HG03066 (cell line): Measurements from ENCODE around the gene RPL38.

Experiments used
- ATAC-seq: cut with Tn5 transposase; IDR thresholded peaks from one replicate; pipeline ENCODE4 v1.9.1; 2021; ENCODE audit warnings: low read depth; ENCODE audit not compliant: unreplicated experiment

The RPL38 gene

DNA sequence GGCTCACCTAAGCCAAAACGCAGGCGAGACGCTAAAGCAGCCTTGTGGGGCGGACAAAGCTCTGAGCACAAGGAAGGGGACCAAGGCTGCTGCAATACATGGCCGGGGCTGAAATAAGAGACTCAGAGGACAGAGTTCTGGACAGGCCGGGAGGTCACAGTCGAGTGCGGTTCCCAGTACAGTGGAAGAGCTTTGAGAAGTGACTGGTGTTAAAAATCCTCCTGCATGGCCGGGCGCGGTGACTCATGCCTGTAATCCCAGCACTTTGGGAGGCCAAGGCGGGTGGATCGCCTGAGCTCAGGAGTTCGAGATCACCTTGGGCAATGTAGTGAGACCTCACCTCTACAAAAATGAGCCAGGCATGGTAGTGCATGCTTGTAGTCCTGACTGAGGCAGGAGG, 20.4 kb downstream of the RPL38 start:
- ATAC-seq, result no peak

GRCh38 chr17:74224959-74225725, 21.7 kb downstream of the RPL38 start:
- no peak for ATAC-seq

DNA sequence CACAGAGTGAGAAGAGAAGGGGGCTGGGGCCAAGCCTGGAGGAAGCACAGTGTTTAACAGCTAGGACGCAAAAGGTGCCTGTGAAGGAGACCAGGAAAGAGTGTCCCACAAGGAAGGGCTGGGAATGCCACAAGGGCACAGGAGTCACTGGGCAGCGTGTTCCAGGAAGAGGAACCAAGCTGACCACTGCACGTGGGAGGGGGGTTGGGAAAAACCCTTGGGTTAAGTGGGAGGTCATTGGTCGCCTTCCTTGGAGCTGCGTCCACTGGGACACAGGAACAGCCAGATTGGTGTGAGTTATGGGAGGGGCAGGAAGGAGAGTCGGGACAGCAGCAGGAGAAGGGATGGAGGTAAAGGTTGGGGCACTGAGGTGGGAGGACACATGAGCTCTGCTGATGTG, 22.8 kb downstream of the RPL38 start:
- no peak for ATAC-seq

DNA sequence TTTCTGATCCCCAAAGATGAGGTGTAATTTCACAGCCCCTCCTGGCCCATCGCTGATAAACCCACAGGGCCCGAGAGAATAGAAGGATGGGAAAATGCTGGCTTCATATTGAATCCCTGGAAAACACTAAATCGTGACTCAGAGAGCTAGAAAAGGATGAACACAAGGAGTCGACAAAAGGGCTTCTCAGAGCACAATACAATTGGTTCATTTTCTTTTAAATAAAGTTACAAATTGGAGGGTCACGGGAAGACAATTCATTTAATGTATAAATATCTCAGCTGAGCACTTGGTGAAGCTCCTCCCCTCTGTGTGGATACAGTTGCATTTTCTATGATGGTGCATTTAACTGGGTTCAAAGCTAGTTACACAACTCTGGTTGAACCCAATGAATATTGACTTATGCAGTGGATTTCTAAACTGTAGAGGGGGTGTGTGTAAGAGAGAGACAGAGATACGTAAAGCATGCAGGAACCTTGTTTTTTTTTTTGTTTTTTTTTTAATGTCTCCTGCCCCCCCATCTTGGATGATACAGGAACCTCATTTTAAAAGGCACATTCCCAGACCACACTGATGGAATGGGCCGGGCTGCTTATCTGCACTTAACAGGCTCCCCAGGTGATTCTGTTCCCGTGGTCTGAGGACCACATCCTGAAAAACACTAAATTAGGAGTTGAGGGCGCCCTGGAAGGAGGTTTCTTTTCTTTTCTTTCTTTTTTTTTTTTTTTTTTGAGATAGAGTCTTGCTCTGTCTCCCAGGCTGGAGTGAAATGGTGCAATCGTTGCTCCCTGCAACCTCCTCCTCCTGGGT, 24.0 kb downstream of the RPL38 start:
- no peak for ATAC-seq

DNA sequence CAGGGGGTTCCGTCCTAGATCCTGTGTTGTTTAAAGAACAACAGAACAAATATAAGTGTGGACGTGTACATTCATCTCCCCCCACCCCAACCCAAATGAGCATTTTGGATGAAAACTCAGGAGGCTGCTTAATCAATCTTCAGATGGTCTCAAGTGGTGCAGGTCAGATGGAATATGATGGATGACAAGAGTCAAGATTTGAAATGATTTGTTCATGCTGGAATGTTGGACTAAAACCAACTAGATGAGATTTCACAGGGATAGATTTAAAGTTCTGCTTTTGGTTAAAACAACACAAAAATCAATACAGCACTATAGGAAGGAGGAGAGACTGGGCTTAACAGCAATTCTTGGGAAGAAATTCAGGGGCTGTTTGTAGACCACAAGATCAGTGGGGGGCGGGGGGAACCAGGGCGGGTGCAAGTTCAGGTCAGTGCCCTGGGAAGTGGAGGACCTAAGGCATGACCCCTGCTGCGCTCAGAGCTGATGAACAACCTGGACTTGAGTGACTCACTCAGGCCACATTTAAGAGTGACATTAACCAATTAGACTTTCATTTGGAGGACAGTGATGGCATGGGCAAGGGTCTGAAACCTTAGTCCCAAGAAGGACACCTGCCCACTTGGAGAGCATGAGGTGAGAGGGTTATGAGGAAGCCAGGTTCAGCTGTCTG, 25.0 kb downstream of the RPL38 start:
- no peak for ATAC-seq

GRCh38 chr17:74230896-74231295, 27.4 kb downstream of the RPL38 start:
- ATAC-seq, result no peak

DNA sequence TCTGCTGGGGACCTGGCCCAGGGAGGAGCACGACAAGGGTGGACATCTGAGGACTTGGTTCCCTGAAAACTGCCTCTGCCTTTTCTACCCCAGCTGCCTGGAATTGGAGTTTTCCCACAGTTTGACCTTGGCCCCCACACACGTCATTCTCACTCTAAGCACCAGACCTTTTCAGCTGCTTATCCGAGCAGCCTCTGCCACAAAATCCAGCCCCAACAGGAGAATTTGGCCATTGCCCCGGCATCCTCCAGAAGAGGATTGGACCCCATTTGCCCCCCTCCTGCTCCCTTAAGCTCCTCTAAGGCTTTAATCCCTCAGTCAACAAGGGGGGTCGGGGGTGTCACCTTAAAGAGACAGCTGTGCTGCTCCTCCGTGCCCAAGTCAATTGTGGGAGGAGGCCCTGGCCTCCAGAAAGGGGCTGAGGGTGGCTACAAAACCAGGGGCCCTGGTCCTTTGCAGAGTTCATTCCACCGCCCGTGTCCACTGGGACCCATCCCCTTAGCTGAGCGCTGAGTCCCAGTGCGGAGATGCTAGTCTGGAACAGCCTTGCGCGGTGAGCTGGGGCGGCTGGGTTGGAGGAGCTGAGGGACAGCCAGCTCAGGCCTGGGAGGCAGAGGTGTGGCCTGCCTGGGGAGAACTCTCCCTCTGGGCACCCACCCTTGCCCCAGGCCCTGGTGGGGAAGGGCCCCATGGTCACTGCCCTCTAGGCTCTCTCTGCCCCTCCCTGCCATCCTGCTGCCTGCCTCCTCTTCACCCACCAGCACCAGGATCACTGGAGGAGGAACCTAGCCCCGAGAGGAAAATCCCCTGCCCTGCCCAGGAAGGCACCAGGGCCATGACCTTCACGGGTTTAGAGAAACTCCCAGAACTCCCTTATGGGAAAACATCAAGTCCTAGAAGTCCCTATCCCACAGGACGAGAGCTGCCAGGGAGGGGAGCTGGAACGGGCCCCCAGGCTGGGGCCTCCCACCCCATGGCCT, 28.7 kb downstream of the RPL38 start:
- ATAC-seq, result no peak

- no peak for ATAC-seq
These were observed 30.5 kb downstream of the RPL38 start for GRCh38 chr17:74233937-74234336.

DNA sequence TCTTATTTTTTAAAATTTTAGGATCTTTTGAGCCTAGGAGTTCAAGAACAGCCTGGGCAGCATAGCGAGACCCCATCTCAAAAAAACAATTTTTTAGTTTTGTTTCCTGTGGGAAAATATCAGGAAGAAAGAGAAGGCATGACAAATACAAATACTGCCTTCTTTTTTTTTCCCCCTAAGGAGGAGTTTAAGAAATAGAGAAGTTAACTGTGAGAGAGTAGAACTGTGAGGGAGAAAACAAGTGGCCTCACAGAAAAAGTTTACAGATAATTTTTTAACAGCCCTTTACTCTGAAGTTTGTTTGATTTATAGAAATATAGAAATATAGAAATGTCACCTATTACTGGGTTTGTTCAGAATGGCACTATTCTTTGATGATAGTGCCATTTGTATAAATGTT, 31.0 kb downstream of the RPL38 start:
- no peak for ATAC-seq

GRCh38 chr17:74235040-74235581, 31.6 kb downstream of the RPL38 start:
- ATAC-seq, result no peak

DNA sequence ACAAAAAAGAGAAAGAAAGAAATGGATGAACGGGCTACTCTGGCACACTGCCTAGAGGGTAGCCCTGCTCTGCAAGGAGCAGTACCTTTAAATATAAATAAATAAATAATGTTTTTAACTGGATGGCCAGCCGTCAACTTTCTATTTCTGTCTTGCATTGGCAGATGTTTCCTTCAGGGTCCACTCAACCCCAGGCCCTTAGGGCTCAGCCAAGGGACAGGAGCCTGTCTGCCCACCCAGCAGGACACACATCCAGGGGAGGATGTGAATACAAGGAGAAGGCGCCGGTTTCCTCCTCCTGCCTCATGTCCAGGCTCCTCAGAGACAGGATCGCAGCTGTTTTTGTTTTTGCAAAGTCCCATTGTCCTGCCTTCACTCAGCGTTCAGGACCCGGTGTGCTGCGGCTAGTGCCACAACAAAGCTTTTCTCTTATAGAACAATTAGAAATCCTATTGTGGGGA, 32.5 kb downstream of the RPL38 start:
- no peak for ATAC-seq

DNA sequence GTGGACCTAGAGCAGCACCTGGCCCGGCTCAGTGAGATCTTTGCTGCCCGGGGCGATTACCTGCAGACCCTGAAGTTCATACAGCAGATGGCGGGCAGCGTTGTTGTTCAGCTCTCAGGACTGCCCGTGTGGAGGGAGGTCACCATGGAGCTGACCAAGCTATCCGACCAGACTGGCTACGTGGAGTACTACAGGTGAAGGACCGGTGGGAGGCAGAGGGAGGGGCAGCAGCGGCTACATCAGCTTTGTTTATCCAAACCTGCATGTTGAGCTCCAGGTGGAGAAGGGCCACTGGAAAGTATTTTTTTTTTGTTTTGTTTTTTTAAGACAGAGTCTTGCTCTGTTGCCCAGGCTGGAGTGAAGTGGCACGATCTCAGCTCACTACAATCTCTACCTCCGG, 33.8 kb downstream of the RPL38 start:
- no peak for ATAC-seq

DNA sequence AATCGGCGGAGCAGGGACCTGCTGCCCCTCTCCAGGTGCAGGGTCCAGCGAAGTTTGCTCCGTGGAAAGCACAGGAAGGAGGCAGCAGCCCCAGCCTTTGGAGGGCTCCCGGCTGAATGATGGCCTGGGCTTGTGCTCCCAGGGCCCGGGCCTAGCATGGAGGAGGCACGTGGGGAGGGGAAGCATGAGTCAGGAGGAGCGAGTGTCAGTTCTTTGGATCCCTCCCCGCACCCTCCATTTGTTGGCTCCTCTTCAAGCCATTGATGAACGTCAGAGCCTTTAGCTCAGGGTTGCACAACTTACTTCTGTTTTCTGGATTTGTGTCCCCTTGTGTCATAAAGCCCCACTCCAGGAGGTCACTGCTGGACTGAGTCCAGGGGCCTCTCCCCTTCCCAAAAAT, 35.7 kb downstream of the RPL38 start:
- no peak for ATAC-seq

- no peak for ATAC-seq
These were observed 37.2 kb downstream of the RPL38 start for GRCh38 chr17:74240618-74241205.

GRCh38 chr17:74241431-74241830, 38.0 kb downstream of the RPL38 start:
- no peak for ATAC-seq

GRCh38 chr17:74241847-74242246, 38.4 kb downstream of the RPL38 start:
- ATAC-seq, result no peak

- ATAC-seq, result no peak
These were observed 39.7 kb downstream of the RPL38 start for GRCh38 chr17:74243013-74243755.

GRCh38 chr17:74244128-74244527, 40.6 kb downstream of the RPL38 start:
- ATAC-seq, result no peak

GRCh38 chr17:74244548-74244947, 41.1 kb downstream of the RPL38 start:
- ATAC-seq, result no peak
